Stimulated activated naive CD8-positive, alpha-beta T cell treated with anti-CD3 and anti-CD28 coated beads, Interleukin-15, Interleukin-2, amounts not matched to agents 100 ng/mL and 50 ng/mL, for 24 hours (primary cell): Measurements from ENCODE around the gene MTG1.
"Not testable (repeated sequence)": the region's sequence is repeated elsewhere in the genome, so short reads cannot be mapped to it uniquely, and the experiment has no call there.

ENCODE experiments used
- H3K27ac Mint-ChIP-seq: one replicate; pipeline ENCODE4 v1.8.0; 2021; ENCODE audit warnings: mild to moderate bottlenecking, mixed read lengths
- H3K27me3 Mint-ChIP-seq: one replicate; pipeline ENCODE4 v1.8.0; 2021; ENCODE audit warnings: mixed read lengths
- H3K36me3 Mint-ChIP-seq: one replicate; pipeline ENCODE4 v1.8.0; 2021; ENCODE audit warnings: low read depth, mixed read lengths
- H3K4me1 Mint-ChIP-seq: one replicate; pipeline ENCODE4 v1.8.0; 2021; ENCODE audit warnings: low read depth, mixed read lengths
- H3K4me3 Mint-ChIP-seq: one replicate; pipeline ENCODE4 v1.8.0; 2021; ENCODE audit warnings: mild to moderate bottlenecking, mixed read lengths
- H3K9me3 Mint-ChIP-seq: one replicate; pipeline ENCODE4 v1.8.0; 2021; ENCODE audit warnings: mixed read lengths

Gene MTG1

GRCh38 chr10:133439517-133440461 is 45.8 kb downstream of the MTG1 start:
- Mint-ChIP-seq H3K9me3 (no peaks in the 10 kb centered on the region), H3K36me3 (no peaks in the 10 kb centered on the region), H3K4me3 (no peak overlapping the region), H3K4me1 (peaks cover 26% of the 10 kb centered on the region), H3K27me3 (peaks cover 9% of the 10 kb centered on the region), H3K27ac (no peak overlapping the region)

GRCh38 chr10:133440633-133441285 is 46.8 kb downstream of the MTG1 start:
- Mint-ChIP-seq H3K9me3 (no peaks in the 10 kb centered on the region), H3K27me3 (peaks cover 5% of the 10 kb centered on the region), H3K36me3 (no peaks in the 10 kb centered on the region), H3K4me3 (no peak overlapping the region), H3K4me1 (peaks cover 26% of the 10 kb centered on the region), H3K27ac (no peak overlapping the region)

- H3K4me3 Mint-ChIP-seq, H3K27ac Mint-ChIP-seq: not testable (repeated sequence)
Measured at GRCh38 chr10:133441356-133441755, 47.4 kb downstream of the MTG1 start.

DNA sequence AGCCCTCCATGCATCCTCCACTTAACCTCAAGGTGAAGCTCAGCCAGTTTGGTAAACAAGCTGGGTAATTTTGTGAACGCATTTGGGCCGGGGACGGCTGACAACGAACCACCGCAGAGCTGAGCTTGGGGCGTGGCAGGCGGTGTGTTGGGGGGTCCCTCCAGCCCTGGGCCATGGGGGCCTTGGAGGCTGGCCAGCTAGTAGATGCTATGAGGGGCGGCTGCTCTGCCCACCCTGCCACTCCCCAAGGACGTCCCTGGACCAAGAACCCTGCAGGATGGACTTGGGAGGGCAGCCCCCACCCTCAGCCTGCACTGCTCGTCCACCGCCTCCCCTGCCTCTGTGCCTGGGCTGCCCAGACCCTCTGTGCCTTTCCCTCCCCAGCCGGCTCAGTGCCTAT is 47.8 kb downstream of the MTG1 start:
- H3K4me3 Mint-ChIP-seq, result no peak overlapping the region
- H3K27me3 Mint-ChIP-seq, result peaks cover 3% of the 10 kb centered on the region
- H3K9me3 Mint-ChIP-seq, result peaks cover 3% of the 10 kb centered on the region
- no peak overlapping the region for H3K27ac Mint-ChIP-seq
- peaks cover 26% of the 10 kb centered on the region for H3K4me1 Mint-ChIP-seq
- H3K36me3 Mint-ChIP-seq, result peaks cover 3% of the 10 kb centered on the region

More at GRCh38 chr10:133441356-133441755, 47.4 kb downstream of the MTG1 start:
- not testable (repeated sequence) for H3K9me3 Mint-ChIP-seq, H3K36me3 Mint-ChIP-seq, H3K27me3 Mint-ChIP-seq
- peaks cover 26% of the 10 kb centered on the region for H3K4me1 Mint-ChIP-seq

- Mint-ChIP-seq H3K4me3 (peak overlapping the region; percentile 23), H3K4me1 (peaks cover 26% of the 10 kb centered on the region), H3K9me3 (peaks cover 6% of the 10 kb centered on the region), H3K27ac (no peak overlapping the region), H3K36me3 (peaks cover 5% of the 10 kb centered on the region), H3K27me3 (peaks cover 5% of the 10 kb centered on the region)
Measured at GRCh38 chr10:133442191-133442966, 48.4 kb downstream of the MTG1 start.

- no peak overlapping the region for H3K27ac Mint-ChIP-seq
Measured at GRCh38 chr10:133442967-133443924, 49.3 kb downstream of the MTG1 start.

GRCh38 chr10:133444342-133445267 is 50.6 kb downstream of the MTG1 start:
- H3K27ac Mint-ChIP-seq, result no peak overlapping the region
- H3K9me3 Mint-ChIP-seq, result peaks cover 24% of the 10 kb centered on the region
- peaks cover 8% of the 10 kb centered on the region for H3K27me3 Mint-ChIP-seq
- no peak overlapping the region for H3K4me3 Mint-ChIP-seq
- H3K36me3 Mint-ChIP-seq, result peaks cover 10% of the 10 kb centered on the region
- peaks cover 11% of the 10 kb centered on the region for H3K4me1 Mint-ChIP-seq

More at GRCh38 chr10:133442967-133443924, 49.3 kb downstream of the MTG1 start:
- H3K4me3 Mint-ChIP-seq, result no peak overlapping the region
- peaks cover 5% of the 10 kb centered on the region for H3K36me3 Mint-ChIP-seq
- H3K9me3 Mint-ChIP-seq, result peaks cover 12% of the 10 kb centered on the region
- H3K27me3 Mint-ChIP-seq, result peaks cover 5% of the 10 kb centered on the region
- H3K4me1 Mint-ChIP-seq, result peaks cover 22% of the 10 kb centered on the region

- H3K27ac Mint-ChIP-seq, result no peak overlapping the region
- peaks cover 24% of the 10 kb centered on the region for H3K9me3 Mint-ChIP-seq
- peaks cover 8% of the 10 kb centered on the region for H3K27me3 Mint-ChIP-seq
- no peak overlapping the region for H3K4me3 Mint-ChIP-seq
- peaks cover 10% of the 10 kb centered on the region for H3K36me3 Mint-ChIP-seq
- peaks cover 11% of the 10 kb centered on the region for H3K4me1 Mint-ChIP-seq
Measured at GRCh38 chr10:133445268-133445732, 51.3 kb downstream of the MTG1 start.

DNA sequence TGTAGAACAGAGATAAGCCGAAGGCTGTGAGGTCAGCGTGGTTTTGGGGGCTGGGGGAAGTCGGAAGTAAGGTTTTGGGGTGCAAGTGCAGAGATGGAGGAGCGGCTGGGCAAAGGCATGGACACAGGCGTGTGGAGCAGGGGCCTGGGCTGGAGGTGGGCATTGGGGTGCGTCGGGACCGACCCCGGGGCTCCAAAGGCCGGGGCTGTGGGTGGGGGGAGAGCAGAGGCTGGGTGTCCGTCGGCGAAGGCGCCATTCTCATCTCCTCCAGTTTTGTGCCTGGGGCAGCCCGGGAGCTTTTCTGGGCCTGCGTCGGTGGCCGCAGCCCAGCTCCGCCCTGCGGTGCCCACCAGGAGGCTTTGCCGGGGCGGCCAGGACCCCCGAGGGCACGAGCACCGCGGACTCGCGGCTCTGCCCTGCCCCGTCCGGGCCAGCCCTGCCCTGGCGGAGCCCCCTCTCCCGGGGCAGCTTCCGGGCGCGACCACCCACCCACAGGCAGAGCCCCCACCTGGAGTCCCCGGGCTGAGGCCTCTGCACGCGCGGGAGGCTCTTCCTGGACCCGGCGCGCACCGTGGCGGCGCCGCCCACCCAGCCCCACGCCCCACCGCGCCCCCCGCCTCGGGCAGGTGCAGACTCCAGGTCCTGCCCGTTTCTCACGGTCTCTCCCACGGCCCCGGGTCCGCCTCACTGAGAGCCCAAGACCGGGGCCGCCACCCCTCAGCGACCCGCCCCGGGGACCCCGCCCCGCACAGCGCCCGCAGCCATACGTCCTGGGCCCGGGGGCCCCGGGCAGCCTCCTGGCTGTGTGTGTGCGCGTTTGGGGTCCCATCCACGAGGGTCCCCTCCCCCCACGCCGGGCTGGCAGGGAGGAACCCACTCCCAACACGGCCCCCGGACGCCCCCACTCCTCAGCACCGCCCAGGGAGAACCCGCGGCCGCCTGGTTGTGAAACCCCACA is 52.1 kb downstream of the MTG1 start:
- Mint-ChIP-seq H3K36me3 (peaks cover 10% of the 10 kb centered on the region), H3K27ac (no peak overlapping the region), H3K4me3 (no peak overlapping the region), H3K4me1 (peaks cover 11% of the 10 kb centered on the region), H3K9me3 (peaks cover 24% of the 10 kb centered on the region), H3K27me3 (peaks cover 8% of the 10 kb centered on the region)

DNA sequence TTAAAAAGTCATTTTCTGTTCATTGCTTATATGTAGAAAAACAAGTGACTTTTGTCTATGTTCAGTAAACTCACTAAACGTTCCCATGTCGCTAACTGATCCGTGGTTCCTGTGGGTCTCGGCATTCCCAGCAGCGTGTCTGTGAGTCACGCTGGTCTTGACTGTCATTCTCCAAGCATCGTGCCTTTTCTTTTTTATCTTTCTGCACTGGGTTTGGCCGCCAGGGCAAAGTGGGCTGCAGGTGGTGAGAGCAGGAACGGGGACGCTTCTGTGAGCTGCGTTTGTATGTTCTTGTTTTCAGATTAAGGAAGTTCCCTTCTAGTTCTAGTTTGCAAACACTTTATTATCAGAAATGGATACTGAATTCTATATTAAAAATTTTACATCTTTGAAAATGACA is 53.0 kb downstream of the MTG1 start:
- Mint-ChIP-seq H3K36me3 (peaks cover 10% of the 10 kb centered on the region), H3K4me1 (peaks cover 11% of the 10 kb centered on the region), H3K9me3 (peaks cover 24% of the 10 kb centered on the region), H3K4me3 (no peak overlapping the region), H3K27ac (no peak overlapping the region), H3K27me3 (peaks cover 8% of the 10 kb centered on the region)

- Mint-ChIP-seq H3K4me1 (peaks cover under 1% of the 10 kb centered on the region), H3K4me3 (no peak overlapping the region), H3K27me3 (peaks cover 8% of the 10 kb centered on the region), H3K9me3 (peaks cover 24% of the 10 kb centered on the region), H3K27ac (no peak overlapping the region), H3K36me3 (peaks cover 10% of the 10 kb centered on the region)
Measured at GRCh38 chr10:133448120-133448519, 54.2 kb downstream of the MTG1 start.

- H3K9me3 Mint-ChIP-seq, result peaks cover 24% of the 10 kb centered on the region
- peaks cover 8% of the 10 kb centered on the region for H3K27me3 Mint-ChIP-seq
- H3K27ac Mint-ChIP-seq, result no peak overlapping the region
- peaks cover 10% of the 10 kb centered on the region for H3K36me3 Mint-ChIP-seq
- H3K4me3 Mint-ChIP-seq, result no peak overlapping the region
- no peaks in the 10 kb centered on the region for H3K4me1 Mint-ChIP-seq
Measured at GRCh38 chr10:133451346-133451745, 57.4 kb downstream of the MTG1 start.
